SK-N-DZ (cell line): ENCODE results near the gene UBE2V1.
"Not testable (repeated sequence)": the region's sequence is repeated elsewhere in the genome, so short reads cannot be mapped to it uniquely, and the experiment has no call there.

Experiments
- DNase-seq: peaks from one replicate; pipeline ENCODE4 v3.0.0-alpha.2; 2015; ENCODE audit warnings: low spot score

Gene UBE2V1

DNA sequence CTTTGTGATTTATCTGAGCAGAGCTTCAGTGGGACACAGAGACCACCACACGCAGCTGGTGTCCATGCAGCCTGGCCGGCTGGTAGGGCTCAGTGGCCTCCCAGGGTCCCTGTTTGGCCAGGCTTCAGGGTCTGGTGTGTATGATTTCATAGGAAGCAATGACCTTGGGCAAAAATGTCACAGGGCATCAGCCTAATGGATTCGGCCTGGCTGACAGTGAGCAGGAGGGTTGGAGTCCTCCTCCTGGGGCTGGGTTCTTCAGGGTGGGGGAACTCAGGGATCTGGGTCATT, 47.7 kb downstream of the UBE2V1 start:
- no peak for DNase-seq

DNA sequence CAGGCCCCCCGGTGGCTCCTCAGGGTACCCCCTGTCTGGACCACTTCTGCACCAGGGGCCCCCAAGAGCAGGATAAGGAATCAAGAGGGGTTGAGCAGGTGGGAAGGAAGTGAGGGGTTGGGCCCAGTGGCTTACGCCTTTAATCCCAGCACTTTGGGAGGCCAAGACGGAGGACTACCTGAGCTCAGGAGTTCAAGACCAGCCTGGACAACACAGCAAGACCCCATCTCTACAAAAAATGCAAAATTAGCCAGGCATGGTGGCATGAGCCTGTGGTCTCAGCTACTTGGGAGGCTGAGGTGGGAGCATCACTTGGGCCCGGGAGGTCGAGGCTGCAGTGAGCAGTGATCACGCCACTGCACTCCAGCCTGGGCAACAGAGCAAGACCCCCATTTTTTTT, 49.2 kb downstream of the UBE2V1 start:
- not testable (repeated sequence) for DNase-seq

DNA sequence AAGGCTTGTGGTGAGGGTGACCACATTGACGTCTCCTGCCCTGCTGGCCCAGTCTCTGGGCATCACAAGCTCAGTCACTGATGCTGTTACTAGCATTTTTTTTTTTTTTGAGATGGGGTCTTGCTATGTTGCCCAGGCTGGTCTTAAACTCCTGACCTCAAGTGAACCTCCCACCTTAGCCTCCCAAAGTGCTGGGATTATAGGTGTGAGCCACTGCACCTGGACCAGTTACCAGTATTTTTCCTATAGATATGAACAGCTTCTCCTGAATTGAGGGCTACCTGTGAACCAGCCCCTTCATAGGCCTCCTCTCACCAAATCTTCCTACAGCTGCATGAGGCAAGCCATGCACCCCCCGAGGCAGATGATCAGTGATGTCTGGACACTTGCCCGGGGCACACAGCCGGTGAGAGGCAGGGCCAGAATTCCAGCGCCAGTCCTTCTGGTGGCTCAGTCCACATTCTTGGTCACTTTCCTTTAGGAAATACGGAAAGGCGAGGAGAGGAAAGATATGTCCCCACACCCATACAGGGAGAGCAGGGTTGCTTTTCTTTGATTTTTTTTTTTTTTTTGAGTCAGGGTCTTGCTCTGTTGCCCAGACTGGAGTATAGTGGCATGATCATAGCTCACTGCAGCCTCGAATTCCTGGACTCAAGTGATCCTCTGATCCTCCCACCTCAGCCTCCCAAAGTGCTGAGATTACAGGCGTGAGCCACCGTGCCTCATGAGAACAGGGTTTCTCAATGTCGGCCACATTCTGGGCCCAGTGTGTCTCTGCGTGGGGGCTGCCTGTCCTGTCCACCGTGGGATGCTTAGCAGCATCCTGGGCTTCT, 50.7 kb downstream of the UBE2V1 start:
- no peak for DNase-seq

DNA sequence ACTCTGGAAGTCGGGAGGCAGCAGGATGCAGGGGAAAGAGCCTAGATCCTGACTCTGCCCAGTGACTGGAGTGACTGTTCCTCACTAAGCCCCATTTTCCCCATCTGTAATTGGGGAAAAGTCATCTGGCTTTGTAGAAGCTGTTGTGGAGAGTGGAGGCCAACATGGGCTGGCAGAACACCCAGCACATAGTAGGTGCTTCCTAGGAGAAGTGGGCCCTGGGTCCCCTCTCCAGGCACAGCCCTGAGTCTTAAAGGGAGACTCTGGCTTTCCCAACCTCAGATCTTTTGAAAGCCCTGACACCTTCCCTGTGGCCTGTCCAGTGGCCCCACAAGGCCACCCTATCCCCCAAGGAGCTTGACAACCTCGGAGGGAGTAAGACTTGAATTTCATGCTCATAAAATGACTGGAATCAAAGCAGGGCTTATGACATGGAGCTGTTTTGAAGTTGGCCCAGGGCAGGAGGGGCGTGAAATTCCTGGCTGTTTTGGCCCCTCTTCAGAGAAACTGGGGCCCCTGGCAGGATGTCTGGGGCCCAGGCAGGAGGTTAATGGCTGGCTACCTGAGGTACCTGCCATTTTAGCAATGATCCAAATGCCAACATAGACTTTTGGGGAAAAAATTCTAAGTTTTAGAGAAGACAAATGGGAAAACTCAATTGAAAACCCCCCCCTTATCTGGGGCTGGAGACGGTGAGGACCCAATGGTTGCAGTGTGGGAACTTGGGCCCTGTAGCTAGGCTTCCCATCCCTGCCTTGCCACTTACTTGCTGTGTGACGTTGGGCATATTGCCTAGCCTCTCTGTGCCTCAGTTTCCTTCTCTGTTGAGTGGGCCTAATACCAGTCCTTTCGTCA, 51.6 kb downstream of the UBE2V1 start:
- no peak for DNase-seq

DNA sequence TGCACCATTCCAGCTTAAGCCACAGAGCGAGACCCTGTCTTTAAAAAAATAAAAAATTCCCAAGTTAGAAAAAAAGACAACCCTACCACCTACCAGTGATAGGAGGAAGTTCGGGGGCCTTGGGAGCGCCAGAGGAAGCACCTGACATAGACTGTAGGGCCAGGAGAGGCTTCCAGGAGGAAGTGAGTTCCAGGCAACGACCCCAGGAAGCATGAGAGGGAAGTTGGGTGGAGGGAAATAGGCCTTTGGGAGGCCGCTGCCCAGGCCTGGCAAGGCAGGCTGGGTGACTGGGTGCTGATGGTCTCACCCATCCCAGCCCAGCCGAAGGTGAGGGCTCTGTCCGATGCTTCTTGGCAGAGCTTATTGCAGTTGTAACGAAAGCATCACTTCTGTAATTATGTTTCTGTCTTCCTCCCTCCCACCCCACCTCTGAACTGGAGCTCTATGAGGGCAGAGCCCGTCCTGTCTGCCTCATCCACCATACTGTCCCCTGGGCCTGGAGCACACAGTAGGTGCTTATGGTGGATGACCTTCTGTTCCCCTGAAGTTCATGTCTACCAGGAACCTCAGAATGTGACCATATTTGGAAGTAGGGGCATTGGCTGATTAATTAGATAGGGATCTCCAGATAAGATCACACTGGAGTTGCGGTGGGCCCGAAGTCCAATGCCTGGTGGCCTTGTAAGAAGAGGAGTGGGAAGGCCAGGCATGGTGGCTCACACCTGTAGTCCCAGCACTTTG, 54.1 kb downstream of the UBE2V1 start:
- no peak for DNase-seq

DNA sequence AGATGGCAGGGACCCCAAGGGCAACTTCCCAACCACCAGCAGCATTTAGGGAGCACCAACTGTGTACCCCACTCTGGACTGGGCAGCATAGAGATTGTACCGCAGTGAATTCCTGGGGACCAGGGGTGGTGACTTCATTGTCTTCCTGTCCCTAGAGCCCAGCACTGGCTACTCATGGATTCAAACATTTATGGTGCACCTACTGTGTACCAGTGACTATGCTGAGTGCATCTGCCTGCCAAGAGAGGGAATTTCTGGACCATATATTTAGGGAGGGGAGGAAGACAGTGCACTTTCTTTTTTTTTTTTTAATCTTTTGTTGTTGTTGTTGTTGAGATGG, 55.3 kb downstream of the UBE2V1 start:
- no peak for DNase-seq

DNA sequence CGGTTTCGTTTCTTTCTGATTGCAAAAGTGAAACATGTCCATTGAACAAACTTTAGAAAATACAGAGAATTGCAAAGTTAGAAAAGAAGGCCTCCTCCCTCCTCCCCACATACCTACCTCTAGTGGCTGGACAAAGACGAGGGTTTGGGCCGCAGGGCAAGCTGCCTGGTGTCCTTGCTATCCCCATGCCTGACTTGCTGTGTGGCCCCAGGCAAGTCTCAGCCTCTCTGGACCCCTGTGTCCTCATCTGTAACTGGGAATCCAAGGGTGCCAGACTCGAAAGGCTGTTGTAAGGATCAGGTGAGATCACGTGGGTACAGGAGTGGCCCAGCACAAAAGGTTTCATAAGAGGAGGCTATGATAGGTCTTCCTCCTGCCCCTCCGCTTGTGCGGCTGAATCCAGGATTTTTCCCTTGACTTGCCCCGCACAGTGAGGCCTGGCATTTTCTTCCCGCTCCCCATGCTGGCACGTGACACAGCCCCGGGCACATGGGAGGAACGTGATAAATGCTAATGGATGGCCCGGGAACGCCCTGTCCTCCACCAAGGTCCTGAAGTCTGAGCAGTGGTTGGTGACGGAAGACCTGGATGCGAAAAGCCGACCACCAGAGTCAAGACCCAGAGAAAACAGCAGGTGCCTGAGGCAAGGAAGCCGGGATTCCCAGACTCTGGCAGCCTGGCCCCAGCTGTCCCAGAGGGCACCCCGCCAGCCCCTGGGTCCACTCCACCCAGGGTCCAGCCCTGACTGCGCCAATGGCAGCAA, 55.8 kb downstream of the UBE2V1 start:
- DNase-seq, result no peak

DNA sequence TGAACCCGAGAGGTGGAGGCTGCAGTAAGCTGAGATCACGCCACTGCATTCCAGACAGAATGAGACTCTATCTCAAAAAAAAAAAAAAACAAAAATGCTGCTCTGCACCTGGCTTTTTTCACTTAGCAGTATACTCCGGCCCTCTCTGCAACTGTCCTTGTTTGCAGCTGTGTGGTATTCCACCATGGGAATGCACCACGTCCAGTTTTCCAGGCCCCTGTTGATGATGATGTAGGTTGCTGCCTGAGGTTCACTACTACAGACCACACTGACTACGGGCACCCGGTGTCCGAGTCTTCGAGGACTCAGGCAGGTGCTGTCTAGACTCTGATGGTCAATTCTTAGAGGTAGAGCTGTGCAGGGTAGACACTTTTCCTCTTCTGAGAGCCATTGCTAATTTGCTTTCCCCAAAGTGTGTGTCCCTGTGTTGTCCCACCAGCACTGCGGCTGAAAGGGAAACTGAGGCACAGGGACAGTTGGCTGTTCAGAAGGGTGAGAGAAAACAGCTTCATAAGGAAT, 56.5 kb downstream of the UBE2V1 start:
- no peak for DNase-seq

DNA sequence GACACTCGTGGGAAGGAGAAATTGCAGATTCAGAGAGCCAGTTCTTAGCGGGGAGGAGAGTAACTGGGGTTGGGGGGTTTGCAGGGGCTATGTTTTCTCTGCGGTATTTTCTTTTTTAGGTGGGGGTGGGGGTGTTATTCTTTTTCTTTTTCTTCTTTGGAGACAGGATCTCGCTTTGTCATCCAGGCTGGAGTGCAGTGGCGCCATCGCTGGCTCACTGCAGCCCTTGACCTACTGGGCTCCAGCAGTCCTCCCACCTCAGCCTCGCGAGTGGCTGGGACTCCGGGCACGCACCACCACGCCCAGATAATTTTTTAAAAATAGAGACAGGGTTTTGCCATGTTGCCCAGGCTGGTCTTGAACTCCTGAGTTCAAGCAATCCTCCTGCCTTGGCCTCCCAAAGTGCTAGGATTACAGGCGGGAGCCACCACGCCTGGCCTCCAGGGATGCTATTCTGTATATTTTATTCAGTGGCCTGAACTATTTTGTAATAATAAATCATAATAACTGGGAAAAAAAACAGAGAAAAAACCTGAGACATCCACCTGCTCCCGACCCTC, 57.3 kb downstream of the UBE2V1 start:
- no peak for DNase-seq

DNA sequence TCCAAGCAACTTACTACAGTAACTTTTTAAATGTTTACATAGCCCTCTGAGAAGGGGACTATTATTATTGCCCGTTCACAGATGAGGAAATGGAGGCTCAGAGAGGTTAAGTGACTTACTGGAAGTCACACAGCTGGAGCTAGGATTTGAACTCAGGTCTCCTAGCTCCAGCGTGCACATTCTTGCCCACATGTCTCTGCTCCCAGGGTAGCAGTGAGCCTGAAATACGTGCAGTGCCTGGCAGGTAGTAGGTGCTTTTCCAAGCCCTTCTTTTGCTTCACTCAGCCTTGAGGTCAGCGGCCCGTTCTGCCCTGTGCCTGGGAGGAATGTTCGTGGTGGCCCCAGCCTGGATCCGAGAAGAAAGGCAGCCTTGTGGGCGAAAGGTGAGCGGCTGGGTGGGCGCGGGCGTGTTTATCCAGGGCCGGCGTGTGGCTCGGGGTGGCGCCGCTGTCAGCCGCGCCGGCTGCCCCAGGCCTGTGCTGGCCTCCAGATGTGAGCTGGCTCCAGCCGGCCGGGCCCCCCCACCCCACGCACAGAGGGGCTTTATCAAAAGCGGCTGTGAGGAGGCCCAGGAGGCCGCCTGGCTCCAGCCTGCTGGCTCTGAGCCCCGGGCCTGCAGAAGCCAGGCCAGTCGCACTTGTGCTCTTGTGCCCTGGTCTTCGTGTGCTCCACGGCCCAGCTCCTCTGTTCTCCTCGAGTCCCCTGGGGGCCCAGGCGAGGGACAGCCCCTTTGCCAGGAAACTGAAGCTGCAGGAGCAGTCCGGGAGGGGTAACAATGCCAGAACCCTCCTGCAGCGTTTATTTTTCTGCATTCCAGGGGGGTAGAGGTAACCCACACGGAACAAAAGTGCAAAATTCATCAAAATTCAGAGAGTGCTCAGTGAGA, 58.1 kb downstream of the UBE2V1 start:
- DNase-seq, result peak; percentile 86

DNA sequence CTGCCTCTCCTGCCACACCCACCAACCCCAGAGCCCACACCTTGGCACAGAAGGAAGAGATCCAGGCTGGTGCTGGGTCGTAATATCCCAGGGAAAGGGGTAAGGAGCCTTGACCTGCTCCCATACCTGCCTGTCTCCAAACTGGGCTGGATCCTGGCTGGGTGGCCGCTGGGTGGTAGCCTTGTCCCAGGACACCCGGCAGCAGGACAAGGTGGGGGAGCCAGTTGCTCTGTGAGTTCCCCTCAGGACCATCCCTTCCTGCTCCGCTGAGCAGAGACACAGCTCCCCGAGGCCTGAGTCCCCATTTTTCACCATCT, 58.8 kb downstream of the UBE2V1 start:
- no peak for DNase-seq

DNA sequence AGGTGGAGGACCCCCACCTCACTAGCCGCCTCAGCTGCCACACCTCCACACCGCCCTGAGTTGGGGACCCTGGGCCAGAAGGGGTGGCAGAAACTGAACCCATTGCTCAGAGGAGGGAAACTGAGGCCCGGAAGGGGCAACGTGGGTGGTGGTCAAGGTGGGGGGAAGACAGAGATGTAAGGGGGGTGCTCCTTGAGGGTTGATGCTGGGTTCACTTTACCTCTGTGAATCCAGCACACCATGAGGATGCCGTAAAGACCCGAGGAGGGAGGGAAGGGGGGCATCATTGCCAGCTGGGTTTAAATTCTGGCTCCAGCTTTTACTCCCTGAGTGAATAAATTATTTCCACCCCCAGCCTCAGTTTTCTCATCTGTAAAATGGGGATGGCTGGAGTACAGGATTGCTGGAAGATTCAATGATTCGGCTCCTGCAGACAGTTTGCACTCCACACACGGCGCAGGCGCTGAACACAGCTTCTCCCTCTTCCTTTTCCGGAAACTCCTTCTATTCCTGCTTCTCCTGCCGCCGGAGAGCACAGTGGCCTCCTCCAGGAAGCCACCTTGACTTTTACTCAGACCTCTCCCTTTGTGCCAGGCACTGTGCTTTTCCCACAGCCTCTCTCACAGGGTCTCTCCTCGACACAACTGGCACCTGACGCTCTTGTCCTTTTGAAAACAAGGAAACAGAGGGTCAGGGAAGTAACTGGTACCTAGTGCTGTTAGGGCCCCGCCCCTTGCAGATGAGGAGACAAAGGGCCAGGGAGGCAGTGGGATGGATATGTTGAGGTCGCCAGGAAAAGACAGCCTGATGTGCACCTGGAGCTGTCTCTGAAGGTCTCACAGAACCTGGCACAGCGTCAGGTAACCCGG, 59.4 kb downstream of the UBE2V1 start:
- DNase-seq, result no peak

DNA sequence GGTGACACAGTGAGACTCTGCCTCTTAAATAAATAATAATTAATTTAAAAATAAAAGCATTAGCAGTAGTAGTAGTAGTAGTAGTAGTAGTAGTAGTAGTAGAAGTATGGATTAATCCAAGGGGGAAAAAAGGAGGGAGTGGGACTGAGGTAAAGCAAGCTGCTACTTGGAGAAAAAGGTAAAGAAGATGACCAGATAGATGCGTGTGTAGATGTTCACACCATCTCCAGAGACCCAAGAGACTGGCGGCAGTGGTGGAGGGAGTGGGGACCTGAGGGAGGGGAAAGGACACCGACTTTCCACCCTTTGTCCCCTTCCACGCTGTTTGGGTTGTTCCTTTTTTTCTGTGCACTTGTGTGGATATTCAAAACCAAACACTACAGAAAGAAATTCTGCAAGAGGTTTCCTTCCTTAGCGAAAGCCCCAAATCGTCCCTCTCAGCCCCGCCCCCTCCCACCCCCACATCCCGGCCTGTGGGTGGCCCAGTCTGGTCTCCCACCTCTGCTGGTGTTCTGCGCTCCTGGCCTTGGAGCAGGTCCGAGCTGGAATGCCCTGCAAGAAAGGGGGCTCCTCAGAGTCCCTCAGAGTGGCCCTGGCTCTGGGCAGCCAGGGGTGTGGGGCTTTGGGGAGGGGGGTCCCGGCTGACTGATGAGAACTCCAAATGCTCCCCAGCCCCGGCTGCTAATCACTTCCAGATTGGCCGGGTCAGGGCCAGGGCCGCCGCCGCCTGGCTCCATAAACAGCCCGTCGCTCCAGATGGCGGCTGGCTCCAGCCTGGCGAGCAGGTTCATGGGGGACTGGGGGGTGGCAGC, 60.2 kb downstream of the UBE2V1 start:
- peak; percentile 67 for DNase-seq

DNA sequence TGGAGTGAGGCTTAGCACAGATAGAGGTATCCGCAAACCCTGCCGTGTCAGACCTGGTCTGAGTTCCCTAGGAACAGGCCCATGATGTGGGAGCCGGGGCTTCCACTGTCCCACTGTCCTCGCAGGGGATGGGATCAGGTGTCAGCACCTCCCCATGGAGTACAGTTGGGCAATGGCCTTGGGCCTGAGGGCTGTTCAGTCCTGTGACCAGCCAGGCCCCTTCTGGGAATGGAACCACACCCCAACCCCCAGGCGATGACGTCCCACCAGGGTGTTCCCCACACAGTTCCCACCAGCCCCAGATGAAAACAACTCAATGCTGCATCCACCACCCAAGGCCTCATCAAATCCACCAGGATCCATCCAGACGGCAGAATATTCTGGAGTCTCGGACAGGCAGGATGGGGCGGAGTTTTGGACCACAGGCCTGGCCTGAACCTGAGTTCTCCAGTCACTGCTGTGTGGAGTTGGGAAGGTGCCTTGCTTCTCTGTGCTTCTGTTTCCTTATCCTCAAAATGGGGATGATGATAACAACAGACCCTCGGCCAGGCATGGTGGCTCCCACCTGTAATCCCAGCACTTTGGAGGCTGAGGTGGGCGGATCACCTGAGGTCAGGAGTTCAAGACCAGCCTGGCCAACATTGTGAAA, 62.2 kb downstream of the UBE2V1 start:
- no peak for DNase-seq

DNA sequence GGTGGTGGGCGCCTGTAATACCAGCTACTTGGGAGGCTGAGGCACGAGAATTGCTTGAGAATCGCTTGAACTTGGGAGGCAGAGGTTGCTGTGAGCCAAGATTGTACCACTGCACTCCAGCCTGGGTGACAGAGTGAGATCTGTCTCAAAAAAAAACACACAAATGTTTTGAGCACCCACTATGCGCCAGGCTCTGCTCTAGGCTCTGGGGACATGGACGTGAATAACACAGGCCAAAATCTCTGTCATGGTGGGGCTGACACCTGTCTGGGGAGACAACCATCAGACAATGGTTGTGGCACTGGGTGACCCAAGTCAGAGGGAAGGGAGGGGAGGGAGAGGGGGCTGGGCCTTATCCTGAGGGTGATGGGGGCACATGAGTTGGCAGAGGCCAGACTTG, 62.7 kb downstream of the UBE2V1 start:
- DNase-seq, result no peak

DNA sequence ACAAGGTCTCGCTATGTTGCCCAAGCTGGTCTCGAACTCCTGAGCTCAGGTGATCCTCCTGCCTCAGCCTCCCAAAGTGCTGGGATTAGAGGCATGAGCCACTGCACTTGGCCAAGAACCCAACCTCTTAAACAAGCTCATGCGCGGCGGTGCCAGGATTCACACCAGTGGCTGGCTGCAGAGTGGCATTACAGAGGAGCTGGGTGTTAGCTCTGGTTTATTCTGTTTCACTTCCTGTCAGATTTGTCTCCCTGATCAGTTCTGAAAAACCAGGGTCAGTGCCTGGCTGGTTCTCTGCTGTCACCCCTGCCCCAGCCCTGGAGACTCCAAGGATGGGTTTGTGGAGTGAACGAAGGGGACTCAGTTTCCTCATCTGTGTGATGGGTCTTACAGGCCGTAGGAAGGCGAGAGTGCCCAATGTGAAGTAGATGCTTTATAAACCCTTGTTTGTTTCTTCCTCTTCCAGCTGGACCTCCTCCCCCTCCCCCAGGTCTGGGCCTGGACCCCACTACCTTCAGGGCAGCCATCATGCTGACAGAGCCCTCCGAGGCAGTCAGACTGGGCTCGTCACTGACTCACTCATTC, 63.4 kb downstream of the UBE2V1 start:
- no peak for DNase-seq

DNA sequence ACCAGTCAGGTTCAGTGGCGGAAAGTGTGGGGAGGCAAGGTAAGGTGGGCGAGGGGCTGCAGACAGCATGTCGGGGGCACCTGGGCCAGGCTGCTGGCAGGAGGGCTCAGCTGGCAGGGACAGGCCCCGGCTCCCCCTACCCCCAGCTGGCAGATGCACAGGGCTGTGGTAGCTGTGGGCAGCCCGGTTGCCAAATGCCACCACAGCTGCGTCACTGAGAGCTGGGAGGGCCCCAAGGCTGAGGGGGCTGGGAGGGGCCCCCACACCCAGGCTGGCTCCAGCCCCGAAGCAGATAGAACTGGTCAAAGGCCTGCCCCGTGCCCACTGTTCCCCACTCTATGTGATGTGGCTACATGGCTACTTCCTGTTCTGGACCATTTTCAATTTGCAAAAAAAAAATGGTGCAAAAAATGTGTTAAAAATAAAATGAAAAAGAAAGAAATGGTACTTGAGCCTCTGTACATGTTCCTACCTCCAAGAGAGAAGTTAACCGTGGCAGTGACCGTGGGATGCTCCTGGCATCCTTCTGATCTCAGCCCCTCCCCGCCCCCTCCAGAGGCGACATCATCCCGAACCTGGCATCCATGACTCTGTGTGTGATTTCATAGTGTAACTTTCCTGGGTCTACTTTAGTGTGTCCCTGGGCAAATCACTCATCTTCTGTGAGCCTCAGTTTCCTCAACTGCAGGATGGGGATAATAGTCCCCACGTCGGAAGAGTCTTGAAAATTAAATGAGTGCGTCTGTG, 64.4 kb downstream of the UBE2V1 start:
- DNase-seq, result no peak
